Neural crest cell (in vitro differentiated cells): ENCODE results near the gene SCAF1. TPM values are rescaled to one million over a fixed set of nuclear protein-coding genes. Genes with fewer than 3 reads are reported as not detected.
"Not testable (repeated sequence)": the region's sequence is repeated elsewhere in the genome, so short reads cannot be mapped to it uniquely, and the experiment has no call there.

Experiments
- DNase-seq: peaks from one replicate; pipeline ENCODE4 v3.0.0; 2021; ENCODE audit warnings: low read depth, mixed read lengths, low spot score
- H3K27ac Mint-ChIP-seq: one replicate; pipeline ENCODE4 v1.8.0; 2021; ENCODE audit warnings: mild to moderate bottlenecking, mixed read lengths; ENCODE audit not compliant: unreplicated experiment
- H3K27me3 Mint-ChIP-seq: 2 replicates; pipeline ENCODE4 v1.8.0; 2021; ENCODE audit warnings: low read depth, mild to moderate bottlenecking, mixed read lengths
- H3K36me3 Mint-ChIP-seq: 2 replicates; pipeline ENCODE4 v1.8.0; 2021; ENCODE audit warnings: low read depth, mild to moderate bottlenecking, mixed read lengths
- H3K4me1 Mint-ChIP-seq: 2 replicates; pipeline ENCODE4 v1.8.0; 2021; ENCODE audit warnings: mixed read lengths
- H3K4me3 Mint-ChIP-seq: one replicate; pipeline ENCODE4 v1.8.0; 2021; ENCODE audit warnings: mild to moderate bottlenecking, mixed read lengths
- H3K9me3 Mint-ChIP-seq: 2 replicates; pipeline ENCODE4 v1.8.0; 2021; ENCODE audit warnings: mixed read lengths
- total RNA-seq: library from RNA; stranded (reverse); gene quantifications from 2 replicates; pipeline ENCODE4 v1.2.1, GENCODE V29; 2021
- TF ChIP-seq, protein P1 (sequence below): fragments of 200-600 bp; sonication (generic); conservative IDR thresholded peaks from 2 replicates; pipeline ENCODE4 v1.5.0; 2021; ENCODE audit warnings: antibody characterized with exemption, mild to moderate bottlenecking

Gene SCAF1
- total RNA-seq, 1 donor from 2014 or later: 91.9 TPM

GRCh38 chr19:49631610-49632192 lies 10.3 kb upstream of the SCAF1 start:
- Mint-ChIP-seq H3K27me3 (peaks cover 23% of the 10 kb centered on the region), H3K27ac (no peak overlapping the region), H3K4me3 (peak overlapping the region; percentile 57)

DNA sequence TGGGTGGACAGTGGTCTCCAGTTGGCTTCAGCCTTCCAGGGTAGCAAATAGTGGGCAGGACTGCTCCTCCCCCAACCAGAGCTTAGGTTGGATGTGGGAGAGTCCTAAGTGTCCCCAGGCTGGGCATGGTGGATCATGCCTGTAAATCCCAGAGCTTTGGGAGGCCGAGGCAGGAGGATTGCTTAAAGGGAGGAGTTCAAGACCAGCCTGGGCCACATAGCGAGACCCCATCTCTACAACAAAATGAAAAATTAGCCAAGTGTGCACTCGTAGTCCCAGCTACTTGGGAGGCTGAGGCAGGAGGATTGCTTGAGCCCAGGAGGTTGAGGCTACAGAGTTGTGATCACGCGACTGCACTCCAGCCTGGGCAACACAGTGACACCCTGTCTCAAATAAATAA lies 9.4 kb upstream of the SCAF1 start:
- Mint-ChIP-seq H3K36me3 (peaks cover 6% of the 10 kb centered on the region), H3K27me3 (peaks cover 30% of the 10 kb centered on the region), H3K4me1 (peaks cover 25% of the 10 kb centered on the region)

More at GRCh38 chr19:49631610-49632192, 10.3 kb upstream of the SCAF1 start:
- no peak for DNase-seq
- Mint-ChIP-seq H3K9me3 (no peaks in the 10 kb centered on the region), H3K4me1 (peaks cover 21% of the 10 kb centered on the region), H3K36me3 (peaks cover 6% of the 10 kb centered on the region)
- TF ChIP-seq, protein P1, sequence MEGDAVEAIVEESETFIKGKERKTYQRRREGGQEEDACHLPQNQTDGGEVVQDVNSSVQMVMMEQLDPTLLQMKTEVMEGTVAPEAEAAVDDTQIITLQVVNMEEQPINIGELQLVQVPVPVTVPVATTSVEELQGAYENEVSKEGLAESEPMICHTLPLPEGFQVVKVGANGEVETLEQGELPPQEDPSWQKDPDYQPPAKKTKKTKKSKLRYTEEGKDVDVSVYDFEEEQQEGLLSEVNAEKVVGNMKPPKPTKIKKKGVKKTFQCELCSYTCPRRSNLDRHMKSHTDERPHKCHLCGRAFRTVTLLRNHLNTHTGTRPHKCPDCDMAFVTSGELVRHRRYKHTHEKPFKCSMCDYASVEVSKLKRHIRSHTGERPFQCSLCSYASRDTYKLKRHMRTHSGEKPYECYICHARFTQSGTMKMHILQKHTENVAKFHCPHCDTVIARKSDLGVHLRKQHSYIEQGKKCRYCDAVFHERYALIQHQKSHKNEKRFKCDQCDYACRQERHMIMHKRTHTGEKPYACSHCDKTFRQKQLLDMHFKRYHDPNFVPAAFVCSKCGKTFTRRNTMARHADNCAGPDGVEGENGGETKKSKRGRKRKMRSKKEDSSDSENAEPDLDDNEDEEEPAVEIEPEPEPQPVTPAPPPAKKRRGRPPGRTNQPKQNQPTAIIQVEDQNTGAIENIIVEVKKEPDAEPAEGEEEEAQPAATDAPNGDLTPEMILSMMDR: no peak

DNA sequence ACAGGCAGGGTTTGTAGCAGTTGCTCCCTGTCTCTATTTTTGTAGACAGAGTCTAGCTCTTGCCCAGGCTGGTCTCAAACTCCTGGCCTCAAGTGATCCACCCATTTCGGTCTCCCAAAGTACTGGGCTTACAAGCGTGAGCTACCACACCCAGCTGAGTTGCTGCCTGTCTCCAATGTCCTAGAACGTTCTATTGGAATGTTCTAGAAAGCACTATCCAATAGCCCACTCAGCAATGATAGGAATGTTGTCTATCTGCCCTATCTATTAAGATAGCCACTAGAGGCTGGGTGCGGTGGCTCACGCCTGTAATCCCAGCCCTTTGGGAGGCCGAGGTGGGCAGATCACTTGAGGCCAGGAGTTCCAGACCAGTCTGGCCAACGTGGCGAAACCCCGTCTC lies 8.7 kb upstream of the SCAF1 start:
- H3K4me3 Mint-ChIP-seq: peak overlapping the region; percentile 15
- not testable (repeated sequence) for H3K27ac Mint-ChIP-seq

More for the DNA sequence above, 9.4 kb upstream of the SCAF1 start:
- Mint-ChIP-seq H3K9me3 (no peaks in the 10 kb centered on the region), H3K27ac (no peak overlapping the region), H3K4me3 (no peak overlapping the region)
- DNase-seq: no peak
- TF ChIP-seq, protein P1: no peak

GRCh38 chr19:49635530-49636232 lies 6.3 kb upstream of the SCAF1 start:
- Mint-ChIP-seq H3K27ac (no peak overlapping the region), H3K4me1 (peaks cover 50% of the 10 kb centered on the region), H3K36me3 (no peaks in the 10 kb centered on the region), H3K9me3 (no peaks in the 10 kb centered on the region), H3K4me3 (peak overlapping the region; percentile 81), H3K27me3 (peaks cover 52% of the 10 kb centered on the region)
- TF ChIP-seq, protein P1: no peak
- DNase-seq: no peak

More for the DNA sequence above, 8.7 kb upstream of the SCAF1 start:
- Mint-ChIP-seq H3K4me1 (peaks cover 29% of the 10 kb centered on the region), H3K27me3 (peaks cover 34% of the 10 kb centered on the region)
- not testable (repeated sequence) for H3K36me3 Mint-ChIP-seq, DNase-seq, H3K9me3 Mint-ChIP-seq

DNA sequence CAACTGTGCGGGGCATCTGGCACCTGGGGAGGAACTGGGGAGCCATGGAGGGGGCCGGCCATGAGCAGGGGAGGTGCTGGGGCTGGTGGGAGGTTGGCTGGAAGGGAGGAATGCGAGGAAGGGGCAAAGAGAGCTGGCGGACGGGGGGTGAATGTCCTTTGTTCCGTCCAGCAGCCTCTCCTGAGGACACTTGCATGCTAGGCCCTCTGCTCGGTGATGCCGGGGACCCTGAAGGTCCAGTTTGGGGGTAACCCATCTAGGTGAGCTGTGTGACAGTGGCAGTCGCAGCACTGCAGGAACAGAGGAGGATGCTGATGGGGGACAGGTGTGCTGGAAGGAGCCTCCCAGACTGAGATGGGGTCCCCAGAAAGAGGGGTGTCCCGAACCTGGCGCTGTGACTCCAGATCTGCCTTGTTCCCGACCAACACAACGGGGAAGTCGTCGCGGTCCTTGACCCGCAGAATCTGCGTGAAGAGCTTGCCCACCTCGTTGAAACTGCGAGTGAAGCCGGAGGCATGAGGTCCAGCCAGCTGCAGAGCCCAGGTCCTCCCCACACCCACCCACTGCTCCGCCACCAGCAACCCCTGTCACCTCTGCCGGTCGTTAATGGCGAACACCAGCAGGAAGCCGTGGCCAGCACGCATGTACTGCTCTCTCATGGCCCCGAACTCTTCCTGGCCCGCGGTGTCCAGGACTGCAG lies 5.6 kb upstream of the SCAF1 start:
- no peaks in the 10 kb centered on the region for H3K36me3 Mint-ChIP-seq
- no peak for DNase-seq
- H3K4me1 Mint-ChIP-seq: peaks cover 56% of the 10 kb centered on the region
- peaks cover 52% of the 10 kb centered on the region for H3K27me3 Mint-ChIP-seq
- peak overlapping the region; percentile 81 for H3K4me3 Mint-ChIP-seq
- H3K27ac Mint-ChIP-seq: no peak overlapping the region
- H3K9me3 Mint-ChIP-seq: no peaks in the 10 kb centered on the region
- TF ChIP-seq, protein P1: no peak
